SK-N-SH (cell line): Measurements from ENCODE around the gene TSPAN14. TPM values are rescaled to one million over a fixed set of nuclear protein-coding genes. Genes with fewer than 3 reads are reported as not detected.

Experiments used
- CTCF ChIA-PET: fragments of 300-600, 350-600 bp; formaldehyde crosslinking; extraction: SDS; loops from one replicate; lab custom pipeline; 2021; lab: Yijun Ruan, JAX
- POLR2A ChIA-PET: fragments of 350-600 bp; sonication (Branson Sonifier 250); formaldehyde crosslinking; extraction: SDS; loops from one replicate; lab custom pipeline; 2020; ENCODE audit warnings: antibody characterized with exemption, inconsistent platforms; lab: Yijun Ruan, JAX
- DNase-seq: peaks from one replicate; pipeline ENCODE4 v3.0.0; 2012
- H2AFZ ChIP-seq: fragments of 200-600 bp; sonication (generic); 2 replicates; pipeline ENCODE4 v1.8.1; 2016; ENCODE audit warnings: antibody characterized with exemption, mild to moderate bottlenecking, low read depth
- H3F3A ChIP-seq: fragments of 200-600 bp; sonication (generic); replicated peaks from 2 replicates; pipeline ENCODE3; 2016; ENCODE audit warnings: antibody characterized with exemption, mild to moderate bottlenecking; ENCODE audit not compliant: insufficient read depth
- H3K27ac ChIP-seq, 2 experiments: fragments of 200-500 bp in 1 of 2; fragments of 200-600 bp in 1 of 2; sonication (Bioruptor generic) in 1 of 2; sonication (generic), shearing (Covaris generic) in 1 of 2; 2 replicates each; pipeline versions ENCODE4 v1.5.1 to v1.6.1; 2014 to 2016; ENCODE audit warnings: low read depth in 2 of 2, inconsistent platforms in 1 of 2, low read length in 1 of 2, mild to moderate bottlenecking in 1 of 2, mixed read lengths in 1 of 2
- H3K27me3 ChIP-seq: fragments of 200-600 bp; sonication (generic), shearing (Covaris generic); 2 replicates; pipeline ENCODE4 v1.6.1; 2016; ENCODE audit warnings: mixed run types; ENCODE audit not compliant: insufficient read depth
- H3K36me3 ChIP-seq, 2 experiments: fragments of 200-500 bp in 1 of 2; fragments of 200-600 bp in 1 of 2; sonication (Bioruptor generic) in 1 of 2; sonication (generic) in 1 of 2; replicated peaks in 1 of 2; 2 replicates each; pipeline versions ENCODE3 to v1.5.1; 2014 to 2016; ENCODE audit warnings: low read length in 1 of 2, mild to moderate bottlenecking in 1 of 2; ENCODE audit not compliant: insufficient read depth in 2 of 2, control insufficient read depth in 1 of 2
- H3K4me1 ChIP-seq, 2 experiments: fragments of 200-500 bp in 1 of 2; fragments of 200-600 bp in 1 of 2; sonication (Bioruptor generic) in 1 of 2; sonication (generic), shearing (Covaris generic) in 1 of 2; 2 replicates each; pipeline versions ENCODE4 v1.5.1 to v1.6.1; 2014 to 2016; ENCODE audit warnings: low read depth in 1 of 2, low read length in 1 of 2, mixed run types in 1 of 2; ENCODE audit not compliant: insufficient read depth in 2 of 2, control insufficient read depth in 1 of 2
- H3K4me2 ChIP-seq: fragments of 200-600 bp; sonication (generic), shearing (Covaris generic); 2 replicates; pipeline ENCODE4 v1.6.1; 2017; ENCODE audit warnings: mixed run types
- H3K4me3 ChIP-seq, 2 experiments: fragments of 200-500 bp in 1 of 2; fragments of 200-600 bp in 1 of 2; sonication (Bioruptor generic) in 1 of 2; sonication (generic), shearing (Covaris generic) in 1 of 2; 2 replicates each; pipeline versions ENCODE4 v1.5.1 to v1.8.1; 2014 to 2016; ENCODE audit warnings: low read depth in 2 of 2, inconsistent platforms in 1 of 2, low read length in 1 of 2, mild to moderate bottlenecking in 1 of 2, mixed read lengths in 1 of 2, moderate library complexity in 1 of 2
- H3K79me2 ChIP-seq: fragments of 200-600 bp; sonication (generic); 2 replicates; pipeline ENCODE4 v1.8.1; 2017; ENCODE audit warnings: mild to moderate bottlenecking; ENCODE audit not compliant: insufficient read depth
- H3K9ac ChIP-seq: fragments of 200-600 bp; sonication (generic); 2 replicates; pipeline ENCODE4 v1.6.1; 2017; ENCODE audit warnings: mixed run types
- H3K9me2 ChIP-seq: fragments of 200-600 bp; sonication (generic); 2 replicates; pipeline ENCODE4 v1.6.1; 2017; ENCODE audit warnings: mixed run types
- H3K9me3 ChIP-seq: fragments of 200-600 bp; sonication (generic); 2 replicates; pipeline ENCODE4 v1.6.1; 2017; ENCODE audit warnings: mixed run types, mild to moderate bottlenecking, moderate library complexity
- H4K20me1 ChIP-seq: fragments of 200-600 bp; sonication (generic); 2 replicates; pipeline ENCODE4 v1.6.1; 2017; ENCODE audit warnings: mild to moderate bottlenecking, mixed run types; ENCODE audit not compliant: insufficient read depth
- EZH2phosphoT487 ChIP-seq: fragments of 200-600 bp; sonication (generic); IDR thresholded peaks from 2 replicates; pipeline ENCODE4 v1.6.1; 2017; ENCODE audit warnings: low read depth, mixed run types, mild to moderate bottlenecking, antibody characterized with exemption, moderate library complexity, borderline replicate concordance
- FOSL2 ChIP-seq: IDR thresholded peaks from 2 replicates; pipeline ENCODE4 v1.4.0; 2012; ENCODE audit warnings: low read depth, mild to moderate bottlenecking, moderate library complexity, borderline replicate concordance
- JUND ChIP-seq: IDR thresholded peaks from 2 replicates; pipeline ENCODE4 v1.4.0; 2012
- NRF1 ChIP-seq: IDR thresholded peaks from 2 replicates; pipeline ENCODE4 v1.6.1; 2012; ENCODE audit warnings: low read depth, mild to moderate bottlenecking, low read length
- RAD21 ChIP-seq: IDR thresholded peaks from 2 replicates; pipeline ENCODE4 v1.6.1; 2012; ENCODE audit warnings: mild to moderate bottlenecking, low read length
- RCOR1 ChIP-seq: fragments of 150-350 bp; IDR thresholded peaks from 2 replicates; pipeline ENCODE4 v1.6.1; 2017; ENCODE audit warnings: antibody characterized with exemption, low read length
- SIN3A ChIP-seq: IDR thresholded peaks from 2 replicates; pipeline ENCODE4 v1.6.1; 2012; ENCODE audit warnings: low read depth, mild to moderate bottlenecking, low read length, moderate library complexity, borderline replicate concordance
- TEAD4 ChIP-seq: IDR thresholded peaks from 2 replicates; pipeline ENCODE4 v1.4.0; 2012; ENCODE audit warnings: mild to moderate bottlenecking, borderline replicate concordance; ENCODE audit not compliant: insufficient read depth
- USF1 ChIP-seq: IDR thresholded peaks from 2 replicates; pipeline ENCODE4 v1.4.0; 2012; ENCODE audit warnings: low read depth, borderline replicate concordance
- ZBTB33 ChIP-seq: IDR thresholded peaks from 2 replicates; pipeline ENCODE4 v1.4.0; 2012; ENCODE audit warnings: low read depth, borderline replicate concordance
- WGBS: methylation state at CpG from one replicate; pipeline ENCODE4 v1.1.6; 2017; ENCODE audit warnings: low lambda C conversion rate; 5-methylcytosine and 5-hydroxymethylcytosine counted together
- polyA plus RNA-seq, 3 experiments: library from polyadenylated mRNA; depleted of rRNA; stranded (reverse); fragments of >200 nt; gene quantifications; 2 replicates each; pipeline ENCODE4 v1.2.3, GENCODE V29; 2012

TSPAN14 gene
- polyA plus RNA-seq, 1 of the 3 experiments (the other 2 are of a cell fraction), result 78.1 TPM

GRCh38 chr10:80493522-80494051, 39.5 kb downstream of the TSPAN14 start:
- peaks cover 30% of the 10 kb centered on the region for H3F3A ChIP-seq
- ChIA-PET CTCF (interaction anchor here (0.9 to 11.4 kb wide), 2 partner anchors 11 to 50 kb away, joined by 3 to 82 read pairs; no protein-coding TSS in a partner anchor), POLR2A (no interaction called here)
- 61% methylated on average over 4 of the region's 4 CpGs for WGBS
- H3K4me1 ChIP-seq, result peaks cover 8 to 23% of the 10 kb centered on the region in 2 experiments; a peak in 3 of 4 replicates
- H3K79me2 ChIP-seq, result peaks cover 100% of the 10 kb centered on the region
- H2AFZ ChIP-seq, result no peak overlapping the region
- H3K4me3 ChIP-seq, result no peak overlapping the region
- no peaks in the 10 kb centered on the region for H3K9me3 ChIP-seq
- no peak for DNase-seq
- H3K9me2 ChIP-seq, result no peaks in the 10 kb centered on the region
- peak overlapping the region in 1 of 2 experiments; percentile 23; a peak in 2 of 4 replicates for H3K27ac ChIP-seq
- H3K27me3 ChIP-seq, result no peaks in the 10 kb centered on the region
- no peak overlapping the region for H3K9ac ChIP-seq
- H3K4me2 ChIP-seq, result 0 out of 2 replicates have a peak overlapping the region, but pooled peaks have one; percentile 21
- TF ChIP-seq RCOR1, result no peak
- TF ChIP-seq RAD21, result no peak
- no peak for TF ChIP-seq TEAD4
- no peak for TF ChIP-seq ZBTB33
- no peak for TF ChIP-seq NRF1
- TF ChIP-seq JUND, result no peak
- no peak for TF ChIP-seq SIN3A
- TF ChIP-seq FOSL2, result no peak
- TF ChIP-seq EZH2phosphoT487, result no peak
- peaks cover 8% of the 10 kb centered on the region; the same call in 1 of the 2 replicates for H4K20me1 ChIP-seq
- peaks cover 17 to 29% of the 10 kb centered on the region in 2 experiments for H3K36me3 ChIP-seq

GRCh38 chr10:80496555-80497172, 42.6 kb downstream of the TSPAN14 start:
- ChIA-PET POLR2A (no interaction called here), CTCF (interaction anchor here (0.7 to 21.2 kb wide), 4 partner anchors 9 to 116 kb away, joined by 3 to 602 read pairs (median 12); partner anchors contain the start of gene TSPAN14)
- no peak overlapping the region for H3K9ac ChIP-seq
- H3K9me3 ChIP-seq, result no peaks in the 10 kb centered on the region
- peak overlapping the region in 1 of 2 experiments; percentile 77; a peak in 1 of 4 replicates for H3K27ac ChIP-seq
- TF ChIP-seq JUND (no peak), USF1 (no peak)
- no peak overlapping the region for H3K4me2 ChIP-seq
- H4K20me1 ChIP-seq, result no peaks in the 10 kb centered on the region
- H3K27me3 ChIP-seq, result no peaks in the 10 kb centered on the region
- H3K4me1 ChIP-seq, result peaks cover 19 to 43% of the 10 kb centered on the region in 2 experiments; a peak in 3 of 4 replicates
- peaks cover 13 to 16% of the 10 kb centered on the region in 2 experiments for H3K36me3 ChIP-seq
- peaks cover 98% of the 10 kb centered on the region for H3K79me2 ChIP-seq
- DNase-seq, result no peak
- 94% methylated on average over 4 of the region's 4 CpGs for WGBS
- peaks cover 39% of the 10 kb centered on the region for H3F3A ChIP-seq
- H3K4me3 ChIP-seq, result no peak overlapping the region
- no peak overlapping the region for H2AFZ ChIP-seq
- H3K9me2 ChIP-seq, result no peaks in the 10 kb centered on the region
